Measurements from ENCODE around the gene SOX13.

The SOX13 gene

GRCh38 chr1:204079608-204079999 is 6.7 kb downstream of the SOX13 start:
- Histone ChIP-seq H3K27me3 (ENCODE audit: control insufficient read depth in 1 of 2, insufficient read depth in 1 of 2, low read length in 2 of 2) (peaks cover 0 to 19% of the 10 kb centered on the region in 2 experiments), H2BK120ac (ENCODE audit: low read depth, low read length) (no peak overlapping the region), H3K27ac (ENCODE audit: low read length, poor library complexity, severe bottlenecking) (no peak overlapping the region), H3K79me1 (replicated peaks; ENCODE audit: low read length, poor library complexity, severe bottlenecking) (peaks cover 2% of the 10 kb centered on the region), H3K18ac (ENCODE audit: low read depth in 1 of 2, low read length in 2 of 2) (peak overlapping the region; percentile 4 to 65), H3K4me1 (ENCODE audit: control insufficient read depth, insufficient read depth, low read depth, low read length) (peaks cover 38% of the 10 kb centered on the region), H4K91ac (ENCODE audit: low read length) (peak overlapping the region; percentile 0), H4K8ac (ENCODE audit: low read length) (peak overlapping the region; percentile 1), H3K4me2 (ENCODE audit: low read length, poor library complexity, severe bottlenecking) (no peak overlapping the region), H2BK5ac (ENCODE audit: low read depth, low read length, poor library complexity, severe bottlenecking) (no peak overlapping the region), H3K14ac (ENCODE audit: low read length in 2 of 2) (no peak overlapping the region), H3K36me3 (ENCODE audit: control insufficient read depth in 1 of 2, insufficient read depth in 2 of 2, low read depth in 1 of 2, low read length in 2 of 2) (no peaks in the 10 kb centered on the region), H3K9ac (ENCODE audit: low read length) (no peak overlapping the region), H2BK15ac (ENCODE audit: low read depth, poor library complexity, severe bottlenecking) (no peak overlapping the region), H3K23ac (ENCODE audit: low read length in 2 of 2) (no peak overlapping the region), H2BK12ac (ENCODE audit: low read length in 2 of 2) (peak overlapping the region; percentile 29 to 87), H3K4me3 (ENCODE audit: insufficient read depth in 1 of 2, low read depth in 1 of 2, low read length in 2 of 2) (no peak overlapping the region), H3K4ac (ENCODE audit: low read depth in 1 of 2, low read length in 2 of 2) (no peak overlapping the region), H2AFZ (ENCODE audit: low read depth, low read length) (no peak overlapping the region), H3K9me3 (ENCODE audit: control insufficient read depth, low read length) (no peaks in the 10 kb centered on the region), H2AK5ac (ENCODE audit: low read length, severe bottlenecking) (no peak overlapping the region)
- 58% methylated on average over 3 of the region's 3 CpGs for WGBS
- DNase-seq, result no peak

GRCh38 chr1:204080163-204080903 is 7.4 kb downstream of the SOX13 start:
- Histone ChIP-seq H2AK5ac (ENCODE audit: low read length, severe bottlenecking) (no peak overlapping the region), H3K4me2 (ENCODE audit: low read length, poor library complexity, severe bottlenecking) (peak overlapping the region; percentile 47), H3K9ac (ENCODE audit: low read length) (no peak overlapping the region)

GRCh38 chr1:204081164-204081790 is 8.4 kb downstream of the SOX13 start:
- H3K27ac ChIP-seq (ENCODE audit: low read length, poor library complexity, severe bottlenecking), result no peak overlapping the region
- no peak overlapping the region for H2AFZ ChIP-seq (ENCODE audit: low read depth, low read length)
- H3K4me3 ChIP-seq (ENCODE audit: insufficient read depth in 1 of 2, low read depth in 1 of 2, low read length in 2 of 2), result no peak overlapping the region
- H3K27me3 ChIP-seq (ENCODE audit: control insufficient read depth in 1 of 2, insufficient read depth in 1 of 2, low read length in 2 of 2), result peaks cover 0 to 5% of the 10 kb centered on the region in 2 experiments
- peak overlapping the region; percentile 53 for H3K9ac ChIP-seq (ENCODE audit: low read length)
- 25% methylated on average over 7 of the region's 13 CpGs for WGBS
- peak overlapping the region in 1 of 2 experiments; percentile 60 for H3K23ac ChIP-seq (ENCODE audit: low read length in 2 of 2)
- H3K4me1 ChIP-seq (ENCODE audit: control insufficient read depth, insufficient read depth, low read depth, low read length), result peaks cover 32% of the 10 kb centered on the region
- H2BK5ac ChIP-seq (ENCODE audit: low read depth, low read length, poor library complexity, severe bottlenecking), result no peak overlapping the region
- H2BK120ac ChIP-seq (ENCODE audit: low read depth, low read length), result peak overlapping the region; percentile 38
- H3K79me1 ChIP-seq (replicated peaks; ENCODE audit: low read length, poor library complexity, severe bottlenecking), result peaks cover 2% of the 10 kb centered on the region
- no peak overlapping the region for H3K14ac ChIP-seq (ENCODE audit: low read length in 2 of 2)
- DNase-seq, result peak; percentile 33
- no peaks in the 10 kb centered on the region for H3K36me3 ChIP-seq (ENCODE audit: control insufficient read depth in 1 of 2, insufficient read depth in 2 of 2, low read depth in 1 of 2, low read length in 2 of 2)
- peak overlapping the region in 1 of 2 experiments; percentile 64 for H3K18ac ChIP-seq (ENCODE audit: low read depth in 1 of 2, low read length in 2 of 2)
- no peak overlapping the region for H3K4me2 ChIP-seq (ENCODE audit: low read length, poor library complexity, severe bottlenecking)
- no peak overlapping the region for H3K4ac ChIP-seq (ENCODE audit: low read depth in 1 of 2, low read length in 2 of 2)
- no peak overlapping the region for H2AK5ac ChIP-seq (ENCODE audit: low read length, severe bottlenecking)
- peak overlapping the region in 1 of 2 experiments; percentile 40 for H2BK12ac ChIP-seq (ENCODE audit: low read length in 2 of 2)
- H3K9me3 ChIP-seq (ENCODE audit: control insufficient read depth, low read length), result no peaks in the 10 kb centered on the region
- H4K8ac ChIP-seq (ENCODE audit: low read length), result peak overlapping the region; percentile 39
- H2BK15ac ChIP-seq (ENCODE audit: low read depth, poor library complexity, severe bottlenecking), result no peak overlapping the region
- H4K91ac ChIP-seq (ENCODE audit: low read length), result peak overlapping the region; percentile 54

More at GRCh38 chr1:204080163-204080903, 7.4 kb downstream of the SOX13 start:
- H3K18ac ChIP-seq (ENCODE audit: low read depth in 1 of 2, low read length in 2 of 2), result peak overlapping the region; percentile 65 to 85
- peaks cover 0 to 12% of the 10 kb centered on the region in 2 experiments for H3K27me3 ChIP-seq (ENCODE audit: control insufficient read depth in 1 of 2, insufficient read depth in 1 of 2, low read length in 2 of 2)
- H3K14ac ChIP-seq (ENCODE audit: low read length in 2 of 2), result no peak overlapping the region
- no peak overlapping the region for H2BK5ac ChIP-seq (ENCODE audit: low read depth, low read length, poor library complexity, severe bottlenecking)
- H3K9me3 ChIP-seq (ENCODE audit: control insufficient read depth, low read length), result no peaks in the 10 kb centered on the region
- peak overlapping the region in 1 of 2 experiments; percentile 26 for H3K4ac ChIP-seq (ENCODE audit: low read depth in 1 of 2, low read length in 2 of 2)
- H2BK15ac ChIP-seq (ENCODE audit: low read depth, poor library complexity, severe bottlenecking), result no peak overlapping the region
- peak overlapping the region in 1 of 2 experiments; percentile 87 for H2BK12ac ChIP-seq (ENCODE audit: low read length in 2 of 2)
- H3K36me3 ChIP-seq (ENCODE audit: control insufficient read depth in 1 of 2, insufficient read depth in 2 of 2, low read depth in 1 of 2, low read length in 2 of 2), result no peaks in the 10 kb centered on the region
- peak; percentile 80 for DNase-seq
- H3K4me1 ChIP-seq (ENCODE audit: control insufficient read depth, insufficient read depth, low read depth, low read length), result peaks cover 32% of the 10 kb centered on the region
- H2AFZ ChIP-seq (ENCODE audit: low read depth, low read length), result no peak overlapping the region
- H4K91ac ChIP-seq (ENCODE audit: low read length), result peak overlapping the region; percentile 30
- H4K8ac ChIP-seq (ENCODE audit: low read length), result peak overlapping the region; percentile 3
- peaks cover 2% of the 10 kb centered on the region for H3K79me1 ChIP-seq (replicated peaks; ENCODE audit: low read length, poor library complexity, severe bottlenecking)
- no peak overlapping the region for H3K27ac ChIP-seq (ENCODE audit: low read length, poor library complexity, severe bottlenecking)
- no peak overlapping the region for H3K23ac ChIP-seq (ENCODE audit: low read length in 2 of 2)
- H2BK120ac ChIP-seq (ENCODE audit: low read depth, low read length), result no peak overlapping the region
- H3K4me3 ChIP-seq (ENCODE audit: insufficient read depth in 1 of 2, low read depth in 1 of 2, low read length in 2 of 2), result no peak overlapping the region
- WGBS, result 57% methylated on average over 1 of the region's 8 CpGs

- Histone ChIP-seq H2BK120ac (ENCODE audit: low read depth, low read length) (peak overlapping the region; percentile 38), H3K4me2 (ENCODE audit: low read length, poor library complexity, severe bottlenecking) (no peak overlapping the region), H2AK5ac (ENCODE audit: low read length, severe bottlenecking) (no peak overlapping the region), H2BK15ac (ENCODE audit: low read depth, poor library complexity, severe bottlenecking) (peak overlapping the region; percentile 77), H3K4me1 (ENCODE audit: control insufficient read depth, insufficient read depth, low read depth, low read length) (peaks cover 32% of the 10 kb centered on the region), H3K27ac (ENCODE audit: low read length, poor library complexity, severe bottlenecking) (no peak overlapping the region), H3K4ac (ENCODE audit: low read depth in 1 of 2, low read length in 2 of 2) (no peak overlapping the region), H3K14ac (ENCODE audit: low read length in 2 of 2) (no peak overlapping the region), H2BK5ac (ENCODE audit: low read depth, low read length, poor library complexity, severe bottlenecking) (no peak overlapping the region), H3K18ac (ENCODE audit: low read depth in 1 of 2, low read length in 2 of 2) (peak overlapping the region in 1 of 2 experiments; percentile 64), H4K91ac (ENCODE audit: low read length) (peak overlapping the region; percentile 69), H3K79me1 (replicated peaks; ENCODE audit: low read length, poor library complexity, severe bottlenecking) (peaks cover 2% of the 10 kb centered on the region), H3K9ac (ENCODE audit: low read length) (no peak overlapping the region), H3K9me3 (ENCODE audit: control insufficient read depth, low read length) (no peaks in the 10 kb centered on the region), H2BK12ac (ENCODE audit: low read length in 2 of 2) (peak overlapping the region in 1 of 2 experiments; percentile 15), H4K8ac (ENCODE audit: low read length) (no peak overlapping the region), H3K23ac (ENCODE audit: low read length in 2 of 2) (no peak overlapping the region), H2AFZ (ENCODE audit: low read depth, low read length) (no peak overlapping the region), H3K36me3 (ENCODE audit: control insufficient read depth in 1 of 2, insufficient read depth in 2 of 2, low read depth in 1 of 2, low read length in 2 of 2) (no peaks in the 10 kb centered on the region), H3K4me3 (ENCODE audit: insufficient read depth in 1 of 2, low read depth in 1 of 2, low read length in 2 of 2) (no peak overlapping the region), H3K27me3 (ENCODE audit: control insufficient read depth in 1 of 2, insufficient read depth in 1 of 2, low read length in 2 of 2) (no peaks in the 10 kb centered on the region)
- 83% methylated on average over 7 of the region's 8 CpGs for WGBS
- no peak for DNase-seq
These were observed 9.0 kb downstream of the SOX13 start for GRCh38 chr1:204081791-204082513.

Measured in mesenchymal stem cell (in vitro differentiated cells and primary cell).